GM21526 (cell line): Measurements from ENCODE around the gene PCSK5.
"Not testable (repeated sequence)": the region's sequence is repeated elsewhere in the genome, so short reads cannot be mapped to it uniquely, and the experiment has no call there.

Source experiments
- ATAC-seq: cut with Tn5 transposase; IDR thresholded peaks from one replicate; pipeline ENCODE4 v1.9.1; 2021; ENCODE audit warnings: moderate library complexity; ENCODE audit not compliant: unreplicated experiment, low FRiP score

Gene PCSK5

GRCh38 chr9:76044266-76044819, 153.9 kb downstream of the PCSK5 start:
- ATAC-seq = no peak

GRCh38 chr9:76045221-76045620, 154.7 kb downstream of the PCSK5 start:
- no peak for ATAC-seq

- no peak for ATAC-seq
These were observed 158.9 kb downstream of the PCSK5 start for GRCh38 chr9:76049341-76049740.

- ATAC-seq = no peak
These were observed 177.2 kb downstream of the PCSK5 start for GRCh38 chr9:76067696-76068095.

GRCh38 chr9:76077537-76077936, 187.1 kb downstream of the PCSK5 start:
- ATAC-seq = no peak

GRCh38 chr9:76081281-76081680, 190.8 kb downstream of the PCSK5 start:
- ATAC-seq = not testable (repeated sequence)

- no peak for ATAC-seq
These were observed 191.6 kb downstream of the PCSK5 start for GRCh38 chr9:76082057-76082456.

- no peak for ATAC-seq
These were observed 195.1 kb downstream of the PCSK5 start for GRCh38 chr9:76085596-76085995.

- no peak for ATAC-seq
These were observed 196.1 kb downstream of the PCSK5 start for GRCh38 chr9:76086539-76086938.

GRCh38 chr9:76087976-76088375, 197.5 kb downstream of the PCSK5 start:
- no peak for ATAC-seq

GRCh38 chr9:76090330-76090729, 199.9 kb downstream of the PCSK5 start:
- no peak for ATAC-seq

GRCh38 chr9:76090909-76091308, 200.4 kb downstream of the PCSK5 start:
- no peak for ATAC-seq

GRCh38 chr9:76092572-76092971, 202.1 kb downstream of the PCSK5 start:
- ATAC-seq = no peak

- ATAC-seq = no peak
These were observed 205.1 kb downstream of the PCSK5 start for GRCh38 chr9:76095585-76095984.

- ATAC-seq = no peak
These were observed 209.0 kb downstream of the PCSK5 start for GRCh38 chr9:76099516-76099915.

- ATAC-seq = no peak
These were observed 210.6 kb downstream of the PCSK5 start for GRCh38 chr9:76101075-76101474.

GRCh38 chr9:76101491-76101890, 211.0 kb downstream of the PCSK5 start:
- no peak for ATAC-seq

- no peak for ATAC-seq
These were observed 211.5 kb downstream of the PCSK5 start for GRCh38 chr9:76101947-76102346.

GRCh38 chr9:76103531-76104315, 213.2 kb downstream of the PCSK5 start:
- no peak for ATAC-seq

GRCh38 chr9:76107482-76107881, 217.0 kb downstream of the PCSK5 start:
- ATAC-seq = no peak

GRCh38 chr9:76109953-76110352, 219.5 kb downstream of the PCSK5 start:
- no peak for ATAC-seq

- peak; percentile 80 for ATAC-seq
These were observed 221.7 kb downstream of the PCSK5 start for GRCh38 chr9:76112151-76112550.
